ENCODE measurements around the gene MTHFD2L.
A peak's percentile ranks its signal among the peaks of the same experiment; 100 is the strongest.

The MTHFD2L gene

DNA sequence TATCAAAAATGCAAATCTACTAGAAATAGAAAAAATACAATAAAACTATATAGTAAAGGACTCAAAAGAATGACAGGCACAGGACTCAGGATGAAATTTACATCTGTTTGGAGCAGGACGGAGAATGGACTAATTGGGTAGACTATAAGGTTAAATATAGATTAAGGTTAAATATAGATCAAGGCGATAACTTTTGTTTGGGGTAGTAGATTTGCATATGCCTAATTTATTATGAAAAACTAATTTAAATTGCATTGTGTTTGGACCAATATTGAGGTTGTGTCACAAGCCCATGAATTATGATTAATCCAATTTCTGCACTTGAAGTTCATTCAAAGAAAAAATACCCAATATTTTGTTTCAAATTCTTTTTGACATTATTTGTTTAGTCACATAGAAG, 31.0 kb downstream of the MTHFD2L start:
- no peak for TF ChIP-seq CTCF (conservative IDR thresholded peaks at IDR 0.05; ENCODE audit: low read depth, low read length)
- DNase-seq (ENCODE audit: low read depth) = no peak

DNA sequence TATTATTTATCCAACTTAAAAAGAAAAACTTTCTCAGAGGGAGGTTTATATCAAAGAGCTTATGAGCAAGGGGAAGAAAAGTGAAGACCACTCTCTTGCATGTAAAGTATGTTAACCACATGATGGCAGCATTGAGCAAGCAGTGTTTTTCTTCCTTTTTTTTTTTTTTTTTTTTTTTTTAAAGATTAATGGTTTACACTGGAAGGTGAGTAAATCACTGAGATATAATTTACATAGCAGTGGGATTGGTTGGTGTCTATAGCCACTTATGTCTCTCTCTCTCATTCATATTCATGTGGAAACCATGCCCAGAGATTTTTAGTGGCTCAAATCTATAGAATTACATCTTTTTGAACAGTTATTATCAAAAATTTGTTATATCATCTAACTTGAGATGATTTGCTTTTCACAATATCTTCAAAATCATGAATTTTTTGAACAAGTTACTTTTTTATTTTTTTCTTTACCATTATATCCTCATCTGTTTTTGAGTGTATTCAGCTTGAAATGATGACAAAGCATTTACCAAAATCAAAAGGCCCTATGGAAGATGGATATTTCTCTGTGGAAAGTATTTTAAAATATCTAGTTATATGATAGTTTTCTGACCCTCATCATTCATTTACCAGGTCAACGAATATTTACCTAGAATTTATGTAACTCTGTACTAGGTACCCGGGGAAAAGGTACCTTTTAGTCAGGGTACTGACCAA, 31.6 kb downstream of the MTHFD2L start:
- peak; percentile 18 for DNase-seq (ENCODE audit: low read depth)
- TF ChIP-seq CTCF (conservative IDR thresholded peaks at IDR 0.05; ENCODE audit: low read depth, low read length) = peak; percentile 73
- no peak overlapping the region for H3K4me3 ChIP-seq (ENCODE audit: low read length)

More for the DNA sequence above, 31.0 kb downstream of the MTHFD2L start:
- H3K4me3 ChIP-seq (ENCODE audit: low read length) = no peak overlapping the region

DNA sequence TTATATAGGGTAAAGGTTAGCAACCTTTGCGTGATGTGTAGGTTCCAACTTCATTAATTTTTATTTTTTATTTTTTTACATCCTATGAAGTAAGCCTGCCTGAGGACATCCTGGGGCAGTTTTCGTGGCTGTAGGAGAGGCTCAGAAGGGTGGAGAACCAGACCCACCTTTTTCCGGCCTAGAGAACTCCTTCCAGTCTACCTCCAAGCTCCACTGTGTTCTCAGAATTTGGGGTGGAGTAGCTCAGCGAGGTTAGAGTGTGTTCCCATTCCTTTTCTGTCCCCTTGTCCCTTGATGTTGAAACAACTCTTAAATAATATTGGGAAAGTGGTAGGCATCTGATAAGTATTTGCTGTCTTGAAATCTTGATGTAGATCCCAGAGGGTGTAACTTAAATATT, 32.4 kb downstream of the MTHFD2L start:
- no peak for TF ChIP-seq CTCF (conservative IDR thresholded peaks at IDR 0.05; ENCODE audit: low read depth, low read length)
- no peak overlapping the region for H3K4me3 ChIP-seq (ENCODE audit: low read length)
- no peak for DNase-seq (ENCODE audit: low read depth)

GRCh38 chr4:74190919-74191397, 33.0 kb downstream of the MTHFD2L start:
- DNase-seq (ENCODE audit: low read depth) = no peak
- TF ChIP-seq CTCF (conservative IDR thresholded peaks at IDR 0.05; ENCODE audit: low read depth, low read length) = no peak
- H3K4me3 ChIP-seq (ENCODE audit: low read length) = no peak overlapping the region

- TF ChIP-seq CTCF (conservative IDR thresholded peaks at IDR 0.05; ENCODE audit: low read depth, low read length) = no peak
- H3K4me3 ChIP-seq (ENCODE audit: low read length) = no peak overlapping the region
- DNase-seq (ENCODE audit: low read depth) = no peak
These were observed 39.2 kb downstream of the MTHFD2L start for GRCh38 chr4:74197080-74197479.

DNA sequence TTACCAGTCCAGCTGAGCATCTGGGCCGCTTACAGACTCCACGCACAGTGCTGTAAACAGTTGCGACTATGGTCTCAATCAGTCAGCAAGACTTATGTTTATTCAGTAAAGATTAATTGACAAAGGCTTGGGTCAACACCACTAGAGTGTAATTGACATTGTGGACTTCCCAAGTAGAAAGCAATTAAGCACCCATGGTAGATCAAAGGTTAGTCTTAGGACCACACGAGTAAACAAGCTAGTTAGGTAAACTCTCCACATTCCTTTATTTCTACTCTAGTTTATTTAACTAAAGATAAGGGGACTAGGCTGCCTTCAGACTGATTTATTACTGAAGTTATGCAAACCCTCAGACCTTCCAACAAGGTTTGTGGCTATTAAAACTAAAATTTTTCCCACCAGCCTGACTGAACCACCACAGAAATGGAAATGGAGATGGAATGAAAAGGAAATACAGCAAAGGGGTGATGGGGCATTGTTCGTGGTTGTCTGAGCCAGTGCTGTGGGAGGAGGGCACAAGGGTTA, 44.2 kb downstream of the MTHFD2L start:
- TF ChIP-seq CTCF (conservative IDR thresholded peaks at IDR 0.05; ENCODE audit: low read depth, low read length) = no peak
- no peak overlapping the region for H3K4me3 ChIP-seq (ENCODE audit: low read length)
- DNase-seq (ENCODE audit: low read depth) = no peak

DNA sequence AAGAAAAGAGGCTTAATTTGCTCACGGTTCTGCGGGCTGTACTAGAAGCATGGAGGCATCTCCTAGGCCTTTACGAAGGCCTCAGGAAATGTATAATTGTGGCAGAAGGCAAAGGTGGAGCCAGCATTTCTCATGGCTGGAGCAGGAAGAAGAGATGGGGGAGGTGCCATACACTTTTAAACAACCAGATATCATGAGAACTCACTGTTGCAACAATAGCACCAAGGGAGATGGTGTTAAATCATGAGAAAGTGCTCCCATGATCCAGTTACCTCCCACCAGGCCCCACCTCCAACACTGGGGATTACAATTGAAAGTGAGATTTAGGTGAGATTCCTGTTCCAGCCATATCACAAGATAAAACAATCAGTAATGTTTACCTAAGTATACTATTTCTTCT, 45.5 kb downstream of the MTHFD2L start:
- DNase-seq (ENCODE audit: low read depth) = no peak
- TF ChIP-seq CTCF (conservative IDR thresholded peaks at IDR 0.05; ENCODE audit: low read depth, low read length) = no peak
- H3K4me3 ChIP-seq (ENCODE audit: low read length) = no peak overlapping the region
